ENCODE results near the gene C4orf46.

GRCh38 chr4:158652920-158653319 lies 18.8 kb downstream of the C4orf46 start:
- TF ChIP-seq EZH2phosphoT487 (IDR thresholded peaks at IDR 0.05; ENCODE audit: borderline replicate concordance, low read depth, low read length) (no peak), CTCF (conservative IDR thresholded peaks at IDR 0.05; ENCODE audit: low read length) (no peak)

All from OCI-LY7 (cell line).